ENCODE data around the gene FAM181A. TPM values are rescaled to one million over a fixed set of nuclear protein-coding genes. Genes with fewer than 3 reads are reported as not detected.

Gene FAM181A
- polyA plus RNA-seq, 5 donors: 0.10 to 0.51 (median 0.21) TPM

GRCh38 chr14:93978735-93979134, 51.6 kb downstream of the FAM181A start:
- no peak for DNase-seq

Other genes starting within 250 kb of the FAM181A start
- gene PRIMA1, start 138.9 kb upstream of the FAM181A start, polyA plus RNA-seq (ENCODE audit: insufficient read depth in 1 of 5, insufficient read length in 5 of 5, low replicate concordance in 1 of 5): 1 to 10 TPM in 2 of 5 donors, under 1 TPM in 3; 0.37 to 1.8 (median 0.91) TPM
- 1 to 10 TPM in 4 of 5 donors, under 1 TPM in 1; 0.43 to 2.9 (median 1.4) TPM for gene ASB2, start 49.2 kb downstream of the FAM181A start, polyA plus RNA-seq (ENCODE audit: insufficient read depth in 1 of 5, insufficient read length in 5 of 5, low replicate concordance in 1 of 5)
- gene CCDC197, start 70.0 kb downstream of the FAM181A start, polyA plus RNA-seq (ENCODE audit: insufficient read depth in 1 of 5, insufficient read length in 5 of 5, low replicate concordance in 1 of 5): not detected
- 1 to 10 TPM; 3.3 to 4.3 (median 3.6) TPM for gene OTUB2, start 99.0 kb downstream of the FAM181A start, polyA plus RNA-seq (ENCODE audit: insufficient read depth in 1 of 5, insufficient read length in 5 of 5, low replicate concordance in 1 of 5)
- gene DDX24, start 153.9 kb downstream of the FAM181A start, polyA plus RNA-seq (ENCODE audit: insufficient read depth in 1 of 5, insufficient read length in 5 of 5, low replicate concordance in 1 of 5): 100 to 1,000 TPM; 129 to 148 (median 139) TPM
- 10 to 100 TPM; 23.2 to 31.4 (median 29.7) TPM for gene IFI27L1, start 154.0 kb downstream of the FAM181A start, polyA plus RNA-seq (ENCODE audit: insufficient read depth in 1 of 5, insufficient read length in 5 of 5, low replicate concordance in 1 of 5)
- 10 to 100 TPM; 16.3 to 32.2 (median 28.6) TPM for gene IFI27, start 183.4 kb downstream of the FAM181A start, polyA plus RNA-seq (ENCODE audit: insufficient read depth in 1 of 5, insufficient read length in 5 of 5, low replicate concordance in 1 of 5)
- 10 to 100 TPM; 29.9 to 42.4 (median 39.0) TPM for gene IFI27L2, start 202.3 kb downstream of the FAM181A start, polyA plus RNA-seq (ENCODE audit: insufficient read depth in 1 of 5, insufficient read length in 5 of 5, low replicate concordance in 1 of 5)
- gene PPP4R4, start 247.0 kb downstream of the FAM181A start, polyA plus RNA-seq (ENCODE audit: insufficient read depth in 1 of 5, insufficient read length in 5 of 5, low replicate concordance in 1 of 5): 1 to 10 TPM in 1 of 5 donors, under 1 TPM in 4; 0.54 to 1.1 (median 0.95) TPM

Data from right lung (tissue), 5 donors.